Activated CD8-positive, alpha-beta T cell treated with anti-CD3 and anti-CD28 coated beads for 36 hours (primary cell): ENCODE results near the gene LIPE. TPM values are rescaled to one million over a fixed set of nuclear protein-coding genes. Genes with fewer than 3 reads are reported as not detected.

Experiments used
- ATAC-seq: fragments of 200-7000 bp; cut with Tn5 transposase; one replicate; pipeline ENCODE4 v1.10.0; 2021; ENCODE audit warnings: mild to moderate bottlenecking, moderate library complexity
- CTCF ChIA-PET: fragments of 350-600 bp; sonication (Branson Sonifier 250); formaldehyde crosslinking; loops from one replicate; lab custom pipeline; 2021; ENCODE audit warnings: antibody characterized with exemption; lab: Charles Lee
- POLR2A ChIA-PET: fragments of 350-600 bp; sonication (Branson Sonifier 250); formaldehyde crosslinking; loops from one replicate; lab custom pipeline; 2021; ENCODE audit warnings: antibody characterized with exemption; lab: Charles Lee
- DNase-seq: peaks from one replicate; pipeline ENCODE4 v3.0.0-alpha.2; 2020
- H3K27ac Mint-ChIP-seq: one replicate; pipeline ENCODE4 v1.8.0; 2021; ENCODE audit warnings: mild to moderate bottlenecking, mixed read lengths
- H3K27me3 Mint-ChIP-seq: one replicate; pipeline ENCODE4 v1.8.0; 2021; ENCODE audit warnings: mixed read lengths
- H3K36me3 Mint-ChIP-seq: one replicate; pipeline ENCODE4 v1.8.0; 2021; ENCODE audit warnings: low read depth, mixed read lengths
- H3K4me1 Mint-ChIP-seq: one replicate; pipeline ENCODE4 v1.8.0; 2021; ENCODE audit warnings: low read depth, mixed read lengths
- H3K4me3 Mint-ChIP-seq: one replicate; pipeline ENCODE4 v1.8.0; 2021; ENCODE audit warnings: mild to moderate bottlenecking, moderate library complexity, mixed read lengths
- H3K9me3 Mint-ChIP-seq: one replicate; pipeline ENCODE4 v1.8.0; 2021; ENCODE audit warnings: mixed read lengths
- intact Hi-C: fragments of 100-400 bp; cut with micrococcal nuclease; formaldehyde crosslinking; loops from one replicate; pipeline ENCODE4 v1.10.0; 2022
- total RNA-seq, 2 experiments: library from RNA; stranded (reverse); gene quantifications; one replicate each; pipeline ENCODE4 v1.2.3, GENCODE V29; 2021
- TF ChIP-seq, protein P1 (sequence below): fragments of 200-600 bp; IDR thresholded peaks from one replicate; pipeline ENCODE4 v1.8.0; 2022; ENCODE audit warnings: antibody characterized with exemption, mild to moderate bottlenecking

The LIPE gene
- total RNA-seq, 2 experiments from 2014 or later, result 28.4 to 34.3 TPM

DNA sequence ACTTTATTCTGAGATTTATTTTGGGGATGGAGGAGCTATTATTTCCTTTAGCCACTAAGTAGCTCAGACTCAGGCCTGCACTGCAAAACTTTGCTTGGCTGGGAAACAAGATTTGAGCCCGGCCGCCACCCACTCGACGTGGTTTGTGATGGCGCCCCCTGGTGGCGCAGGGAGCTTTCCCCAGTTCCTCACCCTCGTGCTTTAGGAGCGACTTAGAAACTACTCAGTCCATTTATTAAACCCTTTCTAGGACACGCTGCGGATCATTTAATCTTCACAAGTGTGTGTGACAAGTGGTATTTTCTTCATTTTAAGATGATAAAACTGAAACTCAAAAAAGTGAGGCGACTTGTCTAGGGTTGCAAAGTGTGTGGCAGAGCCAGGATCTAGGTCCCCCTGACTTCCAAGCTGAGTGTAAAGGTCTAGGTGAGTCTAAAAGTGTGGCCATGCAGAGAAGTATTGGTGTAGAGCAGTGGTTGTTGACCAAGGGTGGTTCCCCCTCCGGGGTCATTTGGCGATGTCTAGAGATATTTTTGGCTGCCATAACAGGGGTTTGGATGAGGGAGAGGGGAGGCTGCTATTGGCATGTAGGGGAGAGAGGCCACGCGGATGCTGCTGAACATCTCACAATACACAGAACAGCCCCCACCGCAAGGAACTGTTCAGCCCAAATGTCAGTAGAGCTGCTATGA lies 13.3 kb upstream of the LIPE start:
- TF ChIP-seq, protein P1, sequence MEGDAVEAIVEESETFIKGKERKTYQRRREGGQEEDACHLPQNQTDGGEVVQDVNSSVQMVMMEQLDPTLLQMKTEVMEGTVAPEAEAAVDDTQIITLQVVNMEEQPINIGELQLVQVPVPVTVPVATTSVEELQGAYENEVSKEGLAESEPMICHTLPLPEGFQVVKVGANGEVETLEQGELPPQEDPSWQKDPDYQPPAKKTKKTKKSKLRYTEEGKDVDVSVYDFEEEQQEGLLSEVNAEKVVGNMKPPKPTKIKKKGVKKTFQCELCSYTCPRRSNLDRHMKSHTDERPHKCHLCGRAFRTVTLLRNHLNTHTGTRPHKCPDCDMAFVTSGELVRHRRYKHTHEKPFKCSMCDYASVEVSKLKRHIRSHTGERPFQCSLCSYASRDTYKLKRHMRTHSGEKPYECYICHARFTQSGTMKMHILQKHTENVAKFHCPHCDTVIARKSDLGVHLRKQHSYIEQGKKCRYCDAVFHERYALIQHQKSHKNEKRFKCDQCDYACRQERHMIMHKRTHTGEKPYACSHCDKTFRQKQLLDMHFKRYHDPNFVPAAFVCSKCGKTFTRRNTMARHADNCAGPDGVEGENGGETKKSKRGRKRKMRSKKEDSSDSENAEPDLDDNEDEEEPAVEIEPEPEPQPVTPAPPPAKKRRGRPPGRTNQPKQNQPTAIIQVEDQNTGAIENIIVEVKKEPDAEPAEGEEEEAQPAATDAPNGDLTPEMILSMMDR, result peak; percentile 92
- Mint-ChIP-seq H3K27ac (peak overlapping the region; percentile 45), H3K4me1 (peaks cover 18% of the 10 kb centered on the region), H3K9me3 (no peaks in the 10 kb centered on the region), H3K27me3 (no peaks in the 10 kb centered on the region), H3K36me3 (no peaks in the 10 kb centered on the region), H3K4me3 (no peak overlapping the region)
- peak; percentile 55 for ATAC-seq
- ChIA-PET CTCF (interaction anchor here (0.7 to 3.5 kb wide), 41 partner anchors 8 to 406 kb away, joined by 3 to 61 read pairs (median 4); partner anchors contain the start of genes CEACAM1 and LIPE), POLR2A (interaction anchor here (0.6 to 2.1 kb wide), 3 partner anchors 10 to 1679 kb away, joined by 3 to 8 read pairs (median 5); no protein-coding TSS in a partner anchor)
- intact Hi-C loops, result no loop called here
- DNase-seq, result peak; percentile 89

DNA sequence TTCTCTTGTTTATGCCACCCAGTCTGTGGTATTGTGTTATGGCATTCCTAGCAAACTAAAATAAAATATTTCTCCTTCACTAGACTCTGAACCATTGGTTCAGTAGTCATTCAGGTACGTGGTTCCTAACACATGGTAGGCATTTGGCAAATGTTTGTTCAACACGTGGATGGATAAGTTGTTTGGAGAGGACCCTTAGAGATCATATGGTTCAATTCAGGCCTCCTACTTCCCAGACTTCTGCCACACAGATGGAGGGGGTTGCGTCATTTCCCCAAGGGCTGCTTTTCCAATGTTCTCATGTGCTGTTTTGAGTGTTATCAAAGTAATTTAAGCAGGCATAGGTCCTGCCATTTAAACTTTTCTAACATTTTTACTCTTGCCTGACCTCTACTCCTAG lies 8.8 kb upstream of the LIPE start:
- TF ChIP-seq, protein P1, result no peak
- Mint-ChIP-seq H3K27ac (no peak overlapping the region), H3K4me3 (no peak overlapping the region), H3K9me3 (no peaks in the 10 kb centered on the region), H3K36me3 (no peaks in the 10 kb centered on the region), H3K27me3 (no peaks in the 10 kb centered on the region), H3K4me1 (peaks cover 16% of the 10 kb centered on the region)
- ChIA-PET CTCF (interaction anchor here (1.8 to 4.3 kb wide), 3 partner anchors 14 to 36 kb away, joined by 4 to 27 read pairs (median 14); no protein-coding TSS in a partner anchor), POLR2A (no interaction called here)
- no peak for ATAC-seq
- DNase-seq, result no peak
- intact Hi-C loops, result no loop called here

DNA sequence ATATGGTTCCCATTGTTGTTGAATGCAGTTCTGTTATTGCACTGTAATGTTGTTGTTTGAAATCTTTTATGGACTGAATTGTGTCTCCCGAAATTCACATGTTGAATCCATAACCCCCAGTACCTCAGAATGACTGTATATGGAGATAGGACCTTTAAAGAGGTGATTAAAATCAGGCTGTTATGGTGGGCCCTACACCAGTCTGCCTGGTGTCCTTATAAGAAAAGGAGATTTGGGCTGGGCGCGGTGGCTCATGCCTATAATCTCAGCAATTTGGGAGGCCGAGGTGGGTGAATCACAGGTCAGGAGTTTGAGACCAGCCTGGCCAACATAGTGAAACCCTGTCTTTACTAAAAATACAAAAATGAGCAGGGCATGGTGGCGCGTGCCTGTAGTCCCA lies 8.1 kb upstream of the LIPE start:
- TF ChIP-seq, protein P1, result no peak
- H3K36me3 Mint-ChIP-seq, result no peaks in the 10 kb centered on the region
- CTCF ChIA-PET, result interaction anchor here (0.6 to 4.3 kb wide), 6 partner anchors 10 to 56 kb away, joined by 3 to 27 read pairs (median 8); no protein-coding TSS in a partner anchor
- H3K4me1 Mint-ChIP-seq, result peaks cover 9% of the 10 kb centered on the region
- intact Hi-C loops, result no loop called here
- POLR2A ChIA-PET, result interaction anchor here (1.2 kb wide), 1 partner anchor 12 kb away, joined by 3 read pairs; no protein-coding TSS in a partner anchor
- no peak overlapping the region for H3K27ac Mint-ChIP-seq
- no peaks in the 10 kb centered on the region for H3K27me3 Mint-ChIP-seq
- DNase-seq, result no peak
- no peaks in the 10 kb centered on the region for H3K9me3 Mint-ChIP-seq
- no peak overlapping the region for H3K4me3 Mint-ChIP-seq
- ATAC-seq, result no peak

DNA sequence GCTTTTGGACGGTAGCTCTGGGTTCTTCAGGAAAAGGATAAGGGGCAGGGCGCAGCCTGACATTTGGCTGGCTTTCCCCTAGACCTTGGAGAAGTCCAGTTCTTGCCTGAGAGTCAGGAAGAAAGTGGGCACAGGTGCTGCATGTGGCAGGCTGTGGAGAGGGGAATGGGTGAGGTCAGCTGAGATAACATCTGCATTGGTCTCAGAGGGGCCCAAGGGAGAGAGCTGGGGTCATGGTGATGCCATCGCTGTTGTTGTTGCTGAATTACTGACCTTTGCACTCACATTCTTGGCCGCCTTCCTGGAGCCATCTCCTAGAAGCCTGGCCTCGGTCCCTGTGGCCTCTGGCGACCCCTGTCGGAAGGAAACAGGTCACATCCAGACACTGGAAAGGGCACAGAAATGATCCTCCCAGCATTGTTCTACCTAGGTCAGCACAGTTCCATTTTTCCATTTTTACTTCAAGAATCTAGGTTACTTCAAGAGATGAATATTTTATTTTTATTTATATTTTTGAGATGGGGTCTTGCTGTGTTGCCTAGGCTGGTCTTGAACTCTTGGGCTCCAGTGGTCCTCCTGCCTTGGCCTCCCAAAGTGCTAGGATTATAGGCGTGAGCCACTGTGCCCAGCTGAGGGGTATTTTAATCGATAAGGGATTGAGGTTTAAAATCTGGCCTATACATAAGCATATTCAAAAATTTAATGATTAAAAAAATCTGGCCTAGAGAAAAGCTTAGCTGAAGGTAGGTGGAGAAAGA lies 6.5 kb upstream of the LIPE start:
- DNase-seq, result peak; percentile 82
- TF ChIP-seq, protein P1, result peak; percentile 77
- H3K27ac Mint-ChIP-seq, result no peak overlapping the region
- H3K36me3 Mint-ChIP-seq, result no peaks in the 10 kb centered on the region
- H3K4me3 Mint-ChIP-seq, result no peak overlapping the region
- POLR2A ChIA-PET, result interaction anchor here (0.6 to 1.8 kb wide), 3 partner anchors 11 to 246 kb away, joined by 3 to 4 read pairs (median 3); no protein-coding TSS in a partner anchor
- CTCF ChIA-PET, result interaction anchor here (0.8 to 4.3 kb wide), 17 partner anchors 7 to 275 kb away, joined by 3 to 27 read pairs (median 4); no protein-coding TSS in a partner anchor
- peak; percentile 76 for ATAC-seq
- no peaks in the 10 kb centered on the region for H3K9me3 Mint-ChIP-seq
- H3K4me1 Mint-ChIP-seq, result peaks cover 8% of the 10 kb centered on the region
- no peaks in the 10 kb centered on the region for H3K27me3 Mint-ChIP-seq
- intact Hi-C loops, result no loop called here
